ENCODE data around the gene ROBO4. TPM values are rescaled to one million over a fixed set of nuclear protein-coding genes. Genes with fewer than 3 reads are reported as not detected.

Gene ROBO4
- total RNA-seq, 1 donor from 2014 or later: 75.0 TPM

- H3K4me3 ChIP-seq: no peak overlapping the region
- H3K36me3 ChIP-seq: no peaks in the 10 kb centered on the region
- no peak overlapping the region for H3K27ac ChIP-seq
- no peak for ATAC-seq
- H3K27me3 ChIP-seq: no peaks in the 10 kb centered on the region
- no peaks in the 10 kb centered on the region for H3K9me3 ChIP-seq
- H3K4me1 ChIP-seq: no peaks in the 10 kb centered on the region
- TF ChIP-seq CTCF (IDR thresholded peaks at IDR 0.05): no peak
- intact Hi-C loops (cut with DNase I): no loop called here
- no peak for DNase-seq
Measured at GRCh38 chr11:124937336-124937935, 39.8 kb upstream of the ROBO4 start.

- no peaks in the 10 kb centered on the region for H3K4me1 ChIP-seq
- no peak for ATAC-seq
Measured at GRCh38 chr11:124935548-124936514, 38.2 kb upstream of the ROBO4 start, which contains the start of gene HEPACAM. TSS of gene HEPACAM (minus strand) at chr11:124936047. CDS start at chr11:124936006, 41 bp downstream.

GRCh38 chr11:124934862-124935547 is 37.3 kb upstream of the ROBO4 start:
- DNase-seq (no peak), ATAC-seq (no peak)
- Histone ChIP-seq H3K27ac (no peak overlapping the region), H3K9me3 (no peaks in the 10 kb centered on the region), H3K27me3 (no peaks in the 10 kb centered on the region), H3K36me3 (no peaks in the 10 kb centered on the region), H3K4me3 (no peak overlapping the region), H3K4me1 (no peaks in the 10 kb centered on the region)
- no peak for TF ChIP-seq CTCF (IDR thresholded peaks at IDR 0.05)
- intact Hi-C loops (cut with DNase I): no loop called here

More at GRCh38 chr11:124935548-124936514, 38.2 kb upstream of the ROBO4 start, which contains the start of gene HEPACAM:
- intact Hi-C loops (cut with DNase I): no loop called here
- no peak for DNase-seq
- Histone ChIP-seq H3K27ac (no peak within 1 kb of the TSS), H3K9me3 (no peaks in the 10 kb centered on the region), H3K27me3 (no peaks in the 10 kb centered on the region), H3K36me3 (no peaks in the 10 kb centered on the region), H3K4me3 (no peak within 1 kb of the TSS)
- no peak for TF ChIP-seq CTCF (IDR thresholded peaks at IDR 0.05)

GRCh38 chr11:124930799-124931198 is 33.1 kb upstream of the ROBO4 start:
- ATAC-seq: no peak
- Histone ChIP-seq H3K36me3 (no peaks in the 10 kb centered on the region), H3K27ac (no peak overlapping the region), H3K27me3 (no peaks in the 10 kb centered on the region), H3K4me1 (no peaks in the 10 kb centered on the region), H3K9me3 (no peaks in the 10 kb centered on the region), H3K4me3 (no peak overlapping the region)
- DNase-seq: no peak
- intact Hi-C loops (cut with DNase I): no loop called here
- TF ChIP-seq CTCF (IDR thresholded peaks at IDR 0.05): no peak

GRCh38 chr11:124928942-124929665 is 31.4 kb upstream of the ROBO4 start:
- no peak for TF ChIP-seq CTCF (IDR thresholded peaks at IDR 0.05)
- H3K9me3 ChIP-seq: no peaks in the 10 kb centered on the region
- H3K4me3 ChIP-seq: no peak overlapping the region
- no peak for ATAC-seq
- no peaks in the 10 kb centered on the region for H3K36me3 ChIP-seq
- no peaks in the 10 kb centered on the region for H3K27me3 ChIP-seq
- no peak overlapping the region for H3K27ac ChIP-seq
- intact Hi-C loops (cut with DNase I): no loop called here
- no peak for DNase-seq
- H3K4me1 ChIP-seq: no peaks in the 10 kb centered on the region

Data from upper lobe of right lung (tissue), 1 donor.